GM19324 (cell line): Measurements from ENCODE around the gene ZNF615.
"Not testable (repeated sequence)": the region's sequence is repeated elsewhere in the genome, so short reads cannot be mapped to it uniquely, and the experiment has no call there.

Experiments
- ATAC-seq: cut with Tn5 transposase; IDR thresholded peaks from one replicate; pipeline ENCODE4 v1.9.1; 2021; ENCODE audit warnings: mild to moderate bottlenecking, moderate library complexity; ENCODE audit not compliant: unreplicated experiment, low FRiP score

The ZNF615 gene

DNA sequence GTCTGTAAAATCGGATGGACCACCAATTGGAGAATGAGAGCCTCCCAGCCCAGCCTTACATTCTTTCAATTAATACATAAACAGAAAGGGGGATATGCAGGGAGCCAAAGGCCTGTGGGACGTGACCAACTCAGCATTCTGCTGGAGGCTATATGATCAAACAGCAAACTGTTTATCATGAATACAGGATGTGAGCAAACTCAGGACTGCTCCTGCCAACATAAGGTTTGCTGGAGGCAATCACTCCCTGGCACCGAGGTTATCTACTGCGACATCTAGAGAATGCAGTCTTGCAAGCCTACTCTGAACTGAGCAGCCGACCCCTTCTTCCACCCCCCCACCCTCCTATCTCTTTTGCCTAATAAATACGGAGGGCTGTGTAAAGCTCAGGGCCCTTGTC is 27.1 kb downstream of the ZNF615 start:
- not testable (repeated sequence) for ATAC-seq

GRCh38 chr19:51980116-51980736 is 27.8 kb downstream of the ZNF615 start:
- no peak for ATAC-seq

DNA sequence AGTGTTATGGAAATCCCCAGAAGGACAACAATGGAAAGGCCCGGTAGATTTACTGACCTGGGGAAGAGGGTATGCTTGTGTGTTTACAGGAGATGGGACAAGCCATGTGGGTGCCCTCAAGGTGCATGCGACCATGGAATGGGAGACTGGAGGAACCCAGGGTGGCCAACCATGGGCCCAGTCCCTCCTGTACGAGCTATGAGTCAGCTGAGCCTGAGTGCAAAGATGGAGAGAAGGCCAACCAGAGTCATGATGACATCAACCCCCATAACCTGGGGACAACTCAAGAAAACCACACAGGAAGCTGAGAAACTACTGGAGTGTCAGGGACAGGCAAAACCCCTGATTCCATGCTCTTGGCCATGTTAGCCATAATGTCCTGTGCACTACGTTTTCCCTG is 29.1 kb downstream of the ZNF615 start:
- no peak for ATAC-seq

DNA sequence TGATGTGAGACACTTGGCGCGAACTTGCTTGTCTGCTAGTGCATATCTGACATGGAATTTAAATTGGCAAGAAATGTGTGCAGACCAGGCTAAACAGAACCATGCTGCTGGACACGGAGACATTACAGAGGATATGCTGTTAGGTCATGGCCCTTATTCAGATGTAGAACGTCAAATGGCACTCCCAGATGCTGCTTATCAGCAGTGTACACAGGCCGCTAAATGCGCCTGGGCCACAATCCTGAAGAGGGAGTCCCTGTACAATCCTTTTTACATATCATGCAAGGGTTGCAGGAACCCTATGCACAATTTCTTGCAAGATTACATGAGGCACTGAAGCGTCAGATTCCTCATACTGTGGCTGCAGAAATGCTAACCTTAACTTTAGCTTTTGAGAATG is 30.7 kb downstream of the ZNF615 start:
- ATAC-seq, result no peak

DNA sequence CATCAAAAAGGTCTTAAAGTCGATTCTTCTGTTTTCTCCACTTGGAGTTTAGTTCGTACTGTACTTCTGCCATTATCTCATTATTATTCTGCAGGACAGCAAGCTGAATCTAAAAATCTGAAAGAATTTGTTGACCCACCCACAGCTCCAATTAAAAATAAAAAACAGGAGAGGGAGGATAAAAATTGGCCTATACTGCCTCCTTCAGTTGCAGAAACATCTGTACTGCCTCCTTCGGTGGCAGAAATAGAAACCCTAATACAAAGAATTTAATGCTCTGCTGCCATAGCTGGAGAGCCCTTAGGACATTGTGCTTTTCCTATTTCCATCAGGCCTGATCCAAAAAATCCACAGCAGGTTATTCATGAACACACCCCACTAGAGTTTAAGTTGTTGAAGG is 31.2 kb downstream of the ZNF615 start:
- no peak for ATAC-seq

GRCh38 chr19:51975787-51976186 is 32.2 kb downstream of the ZNF615 start:
- ATAC-seq, result not testable (repeated sequence)

- ATAC-seq, result no peak
Measured at GRCh38 chr19:51971624-51972023, 36.4 kb downstream of the ZNF615 start.

GRCh38 chr19:51970718-51971117 is 37.3 kb downstream of the ZNF615 start:
- no peak for ATAC-seq

DNA sequence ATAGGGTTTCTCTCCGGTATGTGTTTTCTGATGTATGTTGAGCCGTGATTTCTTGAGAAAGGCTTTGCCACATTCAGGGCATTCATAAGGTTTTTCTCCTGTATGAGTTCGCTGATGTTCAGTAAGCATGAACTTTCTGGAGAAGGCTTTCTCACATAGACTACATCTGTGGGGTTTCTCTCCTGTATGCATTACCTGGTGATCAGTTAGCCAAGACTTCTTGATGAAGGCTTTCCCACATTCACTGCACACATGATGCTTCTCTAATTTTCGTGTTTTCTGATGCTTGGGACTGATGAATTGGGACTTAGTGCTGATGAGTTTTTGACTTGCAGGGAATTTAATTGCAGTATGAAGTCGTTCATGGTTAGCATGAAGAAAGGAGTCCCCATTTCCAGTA is 42.4 kb downstream of the ZNF615 start:
- no peak for ATAC-seq

GRCh38 chr19:51960621-51961233 is 47.3 kb downstream of the ZNF615 start:
- ATAC-seq, result not testable (repeated sequence)

DNA sequence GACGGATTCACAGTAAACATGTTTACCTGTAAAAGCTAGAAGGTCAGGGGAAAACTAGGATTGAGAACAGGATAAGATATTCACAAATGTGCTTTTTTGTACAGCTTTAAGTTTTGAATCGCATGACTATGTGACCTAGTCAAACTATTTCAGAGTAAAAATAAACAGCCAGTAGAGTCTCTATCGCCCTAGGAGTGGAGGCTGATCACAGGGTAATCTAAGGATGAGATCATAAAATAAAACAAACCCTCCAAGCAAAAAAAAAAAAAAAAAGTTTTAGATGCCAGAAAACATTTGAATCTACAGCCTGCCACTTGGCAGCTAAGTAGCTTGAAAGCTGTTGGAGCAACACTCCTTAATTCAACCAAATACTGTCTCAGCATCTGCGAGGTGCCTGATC is 48.2 kb downstream of the ZNF615 start:
- no peak for ATAC-seq

- not testable (repeated sequence) for ATAC-seq
Measured at GRCh38 chr19:51957846-51958245, 50.2 kb downstream of the ZNF615 start.

DNA sequence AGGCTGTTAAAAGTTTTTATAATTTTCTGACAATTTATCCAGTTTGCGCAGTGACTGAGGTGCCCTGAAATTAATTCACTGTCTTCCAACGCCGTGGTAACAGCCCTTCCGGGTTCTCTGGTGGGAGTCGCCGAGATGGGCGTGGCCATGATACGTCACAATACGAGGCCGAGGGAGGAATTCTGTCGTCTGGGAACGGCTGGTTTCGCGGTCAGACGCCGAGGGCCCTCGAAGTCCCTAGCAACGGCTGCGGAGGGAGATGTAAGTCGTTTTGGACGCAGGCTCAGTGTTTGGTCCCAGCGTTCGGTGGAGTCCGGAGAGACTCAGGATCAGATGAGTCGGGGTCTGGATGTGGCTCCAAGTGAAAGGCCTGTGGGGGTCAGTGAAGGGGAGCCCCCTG is 59.0 kb downstream of the ZNF615 start:
- no peak for ATAC-seq

DNA sequence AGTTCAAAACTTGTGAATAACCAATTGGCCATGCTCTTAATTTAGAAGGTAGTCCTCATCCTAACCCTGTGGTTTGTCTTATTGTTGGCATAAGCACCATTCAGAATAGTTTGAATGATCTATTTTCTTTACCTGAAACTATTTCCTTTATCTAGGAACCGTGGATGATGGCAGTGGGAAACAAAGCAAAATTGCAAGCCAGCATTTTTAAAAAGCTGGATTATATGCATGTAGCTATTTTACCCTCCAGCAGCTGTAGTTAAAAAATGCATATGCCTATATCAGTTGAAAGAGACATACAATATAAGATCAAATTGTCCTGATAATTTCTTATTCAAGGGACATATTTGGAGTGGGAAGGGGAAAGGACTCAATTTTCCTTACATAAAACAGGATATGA is 61.4 kb downstream of the ZNF615 start:
- ATAC-seq, result no peak

- no peak for ATAC-seq
Measured at GRCh38 chr19:51944798-51945552, 63.0 kb downstream of the ZNF615 start.
